Stimulated activated CD8-positive, alpha-beta memory T cell treated with anti-CD3 and anti-CD28 coated beads, Interleukin-15, amount 100 ng/mL, for 4 hours (primary cell): ENCODE data around the gene TM4SF4.

Source experiments
- DNase-seq, 2 donors: peaks; one replicate each; pipeline ENCODE4 v3.0.0-alpha.2; 2020; ENCODE audit warnings: low read depth in 2 of 2

Gene TM4SF4

GRCh38 chr3:149481491-149481890 is 7.0 kb downstream of the TM4SF4 start:
- no peak for DNase-seq

DNA sequence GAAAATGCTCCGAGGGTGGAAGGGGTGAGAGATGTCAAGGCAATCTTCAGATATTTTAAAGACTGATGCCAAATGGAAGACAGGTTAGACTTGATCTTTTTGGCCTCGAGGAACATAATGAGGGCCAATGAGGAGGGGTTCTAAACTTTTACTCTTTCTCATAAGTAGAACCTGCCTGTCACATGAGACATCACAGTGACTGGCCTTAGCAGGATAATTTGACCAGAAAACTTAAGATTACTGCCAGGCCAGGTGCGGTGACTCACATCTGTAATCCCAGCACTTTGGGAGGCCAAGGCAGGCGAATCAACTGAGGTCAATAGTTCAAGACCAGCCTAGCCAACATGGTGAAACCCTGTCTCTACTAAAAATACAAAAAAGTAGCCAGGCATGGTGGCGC is 12.2 kb downstream of the TM4SF4 start:
- no peak for DNase-seq

- DNase-seq = no peak
Observed at GRCh38 chr3:149487598-149488197, 13.2 kb downstream of the TM4SF4 start.

DNA sequence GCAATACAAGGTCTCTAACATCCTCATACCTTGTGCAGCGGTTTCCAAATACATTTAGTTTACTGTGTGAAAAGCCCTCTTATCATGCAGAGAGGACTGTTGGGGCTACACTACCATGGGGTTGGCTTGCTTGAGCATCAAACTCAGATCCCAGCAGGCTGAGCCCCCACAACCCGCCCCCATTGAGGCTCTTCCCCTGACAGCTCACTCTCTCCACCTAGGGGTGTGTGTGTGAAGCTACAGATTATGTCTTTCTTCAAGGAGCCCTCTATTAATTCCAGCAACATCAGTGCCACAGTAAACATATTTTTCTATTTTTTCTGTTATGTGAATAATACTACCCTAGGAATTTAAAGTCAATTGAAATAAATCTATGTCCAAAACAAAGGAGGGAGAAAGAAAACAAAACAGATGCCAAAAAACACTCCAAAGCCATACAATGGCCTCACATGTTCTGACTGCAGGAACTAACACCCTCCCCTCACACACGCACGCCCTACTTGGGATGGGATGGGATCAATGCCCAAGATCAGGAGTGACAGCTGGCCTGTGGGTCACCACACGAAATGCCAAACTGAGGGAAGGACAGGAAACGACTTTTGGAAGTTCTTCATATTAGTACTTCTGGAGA is 14.7 kb downstream of the TM4SF4 start:
- no peak for DNase-seq

DNA sequence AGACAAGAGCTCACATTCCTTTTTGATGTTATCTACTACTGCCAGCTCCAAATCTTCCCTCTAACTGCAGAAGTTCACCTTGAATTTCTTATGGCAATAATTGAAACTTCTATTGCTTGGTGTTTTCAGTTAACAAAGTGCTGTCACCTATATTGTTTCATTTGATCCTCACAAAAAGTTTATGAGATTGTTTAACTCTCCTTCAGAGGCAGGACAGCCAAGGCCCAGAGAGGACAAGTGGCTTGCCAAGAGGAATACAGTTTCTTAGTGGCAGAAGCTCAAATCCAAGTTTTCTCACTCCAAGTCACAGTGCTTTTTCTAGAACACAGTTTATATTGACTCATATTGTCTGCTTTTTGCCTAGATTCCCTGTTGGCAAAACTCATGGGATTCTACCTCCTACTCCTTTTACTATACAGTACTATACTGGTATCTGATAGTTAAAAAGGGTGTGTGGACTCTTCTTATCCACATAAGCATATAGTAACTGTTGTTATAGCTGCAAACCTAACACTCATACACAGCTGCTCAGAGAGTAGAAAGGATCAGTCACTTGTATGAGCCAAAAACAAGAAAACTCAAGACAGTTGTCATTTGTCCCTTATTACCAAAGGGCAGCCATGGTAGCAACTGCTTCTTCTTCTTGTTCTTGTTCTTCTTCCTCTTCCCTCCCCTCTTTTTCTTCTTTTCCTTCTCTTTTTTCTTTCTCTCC is 15.9 kb downstream of the TM4SF4 start:
- DNase-seq = no peak

- no peak for DNase-seq
Observed at GRCh38 chr3:149493315-149494021, 19.0 kb downstream of the TM4SF4 start.

DNA sequence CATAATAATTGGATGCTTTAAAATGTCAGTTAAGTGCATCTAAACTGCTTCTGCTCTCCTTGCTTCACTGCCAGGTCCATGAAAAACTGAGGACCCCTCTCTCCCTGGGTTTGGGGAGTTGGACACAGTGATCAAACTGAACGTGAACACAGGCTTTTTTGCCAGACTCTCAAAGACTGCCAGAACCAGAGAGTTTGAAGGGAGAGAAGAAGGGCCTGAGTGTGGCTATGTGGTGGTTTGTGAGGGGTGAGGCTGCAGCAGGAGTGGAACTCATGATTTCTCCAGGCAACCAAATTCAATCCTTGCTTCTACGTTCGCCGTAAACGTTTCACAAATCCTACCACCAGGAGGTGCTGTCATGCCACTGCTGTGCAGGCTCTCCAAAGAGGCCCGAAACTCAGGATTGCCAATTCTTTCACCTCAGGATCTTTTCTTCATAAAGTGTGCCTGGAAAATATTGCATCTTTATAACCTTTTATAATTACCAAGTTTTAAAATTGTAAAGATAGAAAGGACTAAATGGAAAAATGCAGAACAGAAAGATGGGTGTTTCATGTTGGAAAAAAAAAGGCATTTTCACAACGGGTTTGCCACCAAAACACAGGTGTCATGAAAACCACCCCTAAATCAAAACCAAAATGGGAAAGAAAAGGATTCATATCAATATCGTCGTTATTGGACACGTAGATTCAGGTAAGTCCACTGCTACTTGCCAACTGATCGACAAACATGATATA is 19.7 kb downstream of the TM4SF4 start:
- no peak for DNase-seq

DNA sequence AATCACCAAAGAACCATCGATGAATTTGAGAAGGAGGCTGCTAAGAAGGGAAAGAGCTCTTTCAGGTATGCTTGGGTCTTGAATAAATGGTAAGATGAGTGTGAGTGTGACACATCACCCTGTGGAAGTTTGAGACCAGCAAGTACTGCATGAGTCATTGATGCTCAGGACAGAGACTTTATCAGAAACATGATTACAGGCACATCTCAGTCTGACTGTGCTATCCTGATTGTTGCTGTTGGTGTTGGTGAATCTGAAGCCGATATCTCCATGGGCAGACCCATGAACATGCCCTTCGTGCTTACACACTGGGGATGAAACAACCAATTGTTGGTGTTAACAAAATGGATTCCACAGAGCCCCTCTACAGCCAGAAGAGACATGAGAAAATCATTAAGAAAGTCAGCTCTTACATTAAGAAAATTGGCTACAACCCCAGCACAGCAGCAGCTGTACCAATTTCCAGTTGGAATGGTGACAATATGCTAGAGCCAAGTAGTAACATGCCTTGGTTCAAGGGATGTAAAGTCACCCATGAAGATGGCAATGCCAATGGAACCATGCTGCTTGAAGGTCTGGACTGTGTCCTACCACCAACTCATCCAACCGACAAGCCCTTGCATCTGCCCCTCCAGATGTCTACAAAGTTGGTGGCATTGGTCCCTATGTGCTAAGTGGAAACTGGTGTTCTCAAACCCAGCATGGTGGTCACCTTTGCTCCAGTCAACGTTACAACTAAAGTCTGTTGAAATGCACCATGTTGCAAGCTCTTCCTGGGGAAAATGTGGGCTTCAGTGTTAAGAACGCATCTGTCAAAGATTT is 20.5 kb downstream of the TM4SF4 start:
- DNase-seq = no peak

- no peak for DNase-seq
Observed at GRCh38 chr3:149495581-149496125, 21.2 kb downstream of the TM4SF4 start.

- DNase-seq = no peak
Observed at GRCh38 chr3:149496891-149497290, 22.4 kb downstream of the TM4SF4 start.

DNA sequence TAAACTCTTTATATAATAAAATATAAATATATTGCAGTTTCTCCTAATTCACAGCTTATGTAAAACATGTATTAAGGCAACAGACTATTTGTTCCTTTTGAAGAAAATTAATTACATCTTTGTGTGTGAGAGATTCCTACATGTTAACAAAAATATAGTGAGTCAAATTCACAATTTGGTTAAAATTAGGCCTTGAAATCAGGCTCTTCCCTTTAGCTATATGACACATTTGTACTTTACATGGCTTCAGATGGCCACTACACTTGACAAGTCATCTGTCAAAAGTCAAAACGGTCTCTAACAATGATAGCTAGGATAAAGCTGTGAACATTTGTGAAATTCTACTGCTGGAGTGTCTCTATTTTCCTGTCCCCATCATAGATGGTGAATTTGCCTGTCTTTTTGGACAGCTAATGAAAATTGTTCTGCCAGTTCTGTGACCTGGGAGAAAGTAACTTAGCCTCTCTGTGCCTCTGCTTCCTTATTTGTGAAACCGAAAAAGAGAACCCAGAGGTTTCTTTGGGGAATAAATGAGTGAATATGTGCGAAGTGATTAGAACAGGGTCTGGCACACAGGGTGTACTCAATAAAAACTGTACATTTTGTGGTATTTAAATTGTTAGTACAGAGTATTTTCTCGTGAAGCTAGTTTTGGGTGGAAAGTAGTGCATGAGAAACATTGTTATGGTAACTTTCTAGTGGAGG is 23.6 kb downstream of the TM4SF4 start:
- DNase-seq = no peak

DNA sequence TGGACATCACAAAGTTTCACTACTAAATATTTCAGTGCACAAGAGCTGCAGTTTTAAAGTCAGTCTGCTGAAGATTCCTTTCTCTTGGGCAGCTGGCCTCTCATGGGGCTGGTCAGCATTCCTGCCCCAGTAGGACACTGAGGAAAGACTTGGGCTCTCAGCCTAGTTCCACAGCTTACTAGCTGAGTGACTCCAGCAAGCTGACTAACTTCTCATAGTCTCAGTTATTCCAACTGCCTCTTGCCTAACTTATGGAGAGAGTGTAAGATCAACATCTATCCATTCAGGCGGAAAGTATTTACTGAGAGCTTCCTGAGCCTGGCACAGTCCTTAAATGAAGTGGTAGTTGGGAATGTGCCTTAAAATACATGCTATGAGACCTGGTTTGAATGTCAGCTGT is 27.0 kb downstream of the TM4SF4 start:
- DNase-seq = no peak

GRCh38 chr3:149502438-149502837 is 27.9 kb downstream of the TM4SF4 start:
- no peak for DNase-seq

DNA sequence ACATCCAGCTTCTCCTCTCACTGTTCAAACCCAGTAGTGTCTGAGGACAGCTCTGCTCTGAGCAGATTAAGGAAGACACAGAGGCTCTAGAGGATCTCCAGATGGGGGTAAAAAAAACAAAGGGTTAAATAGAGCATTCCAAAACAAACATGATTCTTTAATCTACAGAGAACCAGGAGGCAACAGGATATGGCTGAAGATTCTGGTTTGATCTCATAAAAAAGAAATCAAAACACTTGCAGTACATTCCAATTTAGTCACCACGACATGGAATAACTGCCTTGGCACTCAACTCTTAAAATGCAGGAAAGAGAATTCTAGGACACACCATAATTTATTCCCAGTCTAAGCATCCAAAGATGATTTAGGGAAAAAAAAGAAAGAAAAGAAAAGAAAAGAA is 32.0 kb downstream of the TM4SF4 start:
- no peak for DNase-seq

DNA sequence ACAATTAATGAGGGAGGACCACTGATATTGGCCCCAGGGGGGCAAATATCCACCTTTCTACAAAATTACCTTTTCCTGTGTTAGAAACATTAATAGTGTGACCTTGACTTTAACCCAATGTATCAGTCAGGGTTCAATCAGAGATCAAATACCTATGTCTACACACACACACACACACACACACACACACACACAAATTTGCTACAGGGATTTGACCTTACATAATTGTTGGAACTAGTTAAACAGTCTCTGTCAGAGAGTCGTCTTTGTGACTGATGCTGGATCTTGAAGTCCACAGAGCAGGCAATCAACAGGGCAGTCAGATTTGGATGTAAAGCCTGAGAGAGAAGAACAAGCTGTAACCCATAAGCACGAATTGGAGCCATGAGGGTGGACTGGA is 32.5 kb downstream of the TM4SF4 start:
- no peak for DNase-seq

DNA sequence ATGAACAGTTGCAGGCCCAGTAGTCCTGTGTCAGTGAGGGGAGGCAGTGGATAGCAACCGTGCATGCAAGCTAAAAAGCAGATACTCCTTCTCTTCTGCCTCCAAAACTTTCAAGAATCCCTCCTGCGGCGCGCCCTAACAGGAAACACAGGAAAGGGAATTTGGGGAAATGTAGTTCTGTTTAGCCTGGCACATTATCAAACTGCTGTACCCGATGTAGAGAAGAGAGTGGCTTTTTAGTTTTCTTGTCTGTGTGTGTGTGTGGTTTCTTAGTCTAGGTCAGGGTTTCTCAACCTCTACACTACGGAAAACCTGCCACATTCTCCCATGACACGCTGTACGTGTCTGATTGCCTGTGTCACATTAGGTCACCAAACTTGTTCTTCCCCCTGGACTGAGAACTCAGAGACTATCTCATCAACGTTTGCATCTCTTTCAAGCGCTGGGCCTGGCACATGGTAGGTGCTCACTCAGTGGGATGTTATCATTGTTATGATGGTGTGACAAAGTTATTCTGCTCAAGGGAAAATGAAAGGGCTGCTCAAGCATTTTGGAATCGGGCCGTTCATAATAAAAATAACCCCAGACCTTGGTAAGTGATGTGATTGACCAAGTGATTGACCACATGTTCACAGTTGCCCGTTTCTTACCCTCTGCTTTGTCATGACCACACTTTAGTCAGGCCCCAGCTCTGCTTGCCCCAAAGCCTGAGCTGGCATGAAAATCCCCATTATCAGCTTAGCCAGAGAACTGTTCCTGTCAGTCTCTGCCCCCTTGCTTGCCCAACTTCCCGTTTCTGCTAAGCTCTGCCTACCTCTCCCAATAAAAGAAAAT is 33.2 kb downstream of the TM4SF4 start:
- DNase-seq = no peak

GRCh38 chr3:149509526-149509925 is 35.0 kb downstream of the TM4SF4 start:
- no peak for DNase-seq

DNA sequence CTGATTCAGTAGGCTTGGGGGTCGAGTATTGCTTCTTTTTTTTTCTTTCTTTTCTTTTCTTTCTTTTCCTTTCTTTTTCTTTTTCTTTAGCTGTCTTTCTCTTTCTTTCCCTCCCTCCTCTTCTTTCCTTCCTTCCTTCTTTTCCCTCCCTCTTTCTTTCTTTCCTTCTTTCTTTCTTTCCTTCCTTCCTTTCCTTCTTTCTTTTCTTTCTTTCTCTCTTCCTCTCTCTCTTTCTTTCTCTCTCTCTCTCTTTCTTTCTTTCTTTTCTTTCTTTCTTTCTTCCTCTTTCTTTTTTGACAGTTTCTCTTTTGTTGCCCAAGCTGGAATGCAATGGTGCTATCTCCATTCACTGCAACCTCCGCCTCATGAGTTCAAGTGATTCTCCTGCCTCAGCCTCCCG is 36.0 kb downstream of the TM4SF4 start:
- no peak for DNase-seq

DNA sequence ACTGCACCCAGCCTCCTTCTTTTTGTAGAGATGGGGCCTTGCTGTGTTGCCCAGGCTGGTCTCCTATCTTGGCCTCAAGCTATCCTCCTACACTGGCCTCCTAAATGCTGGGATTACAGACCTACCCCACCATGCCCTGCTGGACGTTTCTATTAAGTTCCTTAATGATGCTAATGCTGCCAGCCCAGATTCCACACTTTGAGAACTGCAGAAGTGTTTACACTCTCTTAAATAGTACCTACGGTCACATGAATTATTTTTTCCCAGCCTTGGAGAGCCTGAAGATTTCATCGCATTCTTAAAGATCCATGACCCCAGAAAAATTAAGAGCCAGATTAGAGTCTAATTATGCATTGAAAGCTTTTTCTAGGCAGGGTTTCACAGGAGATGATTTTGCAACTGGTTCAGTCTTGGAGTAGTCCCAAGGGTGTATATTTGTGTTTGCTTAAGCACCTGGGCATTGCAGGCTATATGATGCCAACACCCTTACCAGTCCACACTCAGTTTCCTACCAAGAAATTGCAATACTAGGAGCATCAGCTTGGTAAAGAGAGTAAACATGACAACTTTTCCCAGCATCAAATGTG is 36.6 kb downstream of the TM4SF4 start:
- DNase-seq = no peak
